ENCODE data around the gene FGF3.

GRCh38 chr11:69760319-69760718 is 58.9 kb downstream of the FGF3 start:
- TF ChIP-seq POLR2AphosphoS5 (IDR thresholded peaks at IDR 0.05; ENCODE audit: low read depth, low read length), result no peak
- no peak for TF ChIP-seq TAF1 (IDR thresholded peaks at IDR 0.05; ENCODE audit: borderline replicate concordance, insufficient read depth, low read length)

Data from PFSK-1 (cell line).